BJ (cell line): ENCODE measurements around the gene ABCC1. TPM values are rescaled to one million over a fixed set of nuclear protein-coding genes. Genes with fewer than 3 reads are reported as not detected.

Experiments used
- CTCF ChIA-PET: fragments of 350-600 bp; formaldehyde crosslinking; extraction: SDS; loops from one replicate; lab custom pipeline; 2021; ENCODE audit warnings: antibody characterized with exemption, inconsistent platforms; lab: Yijun Ruan, JAX
- POLR2A ChIA-PET: fragments of 300-600 bp; sonication (Branson Sonifier 250); formaldehyde crosslinking; extraction: SDS; loops from one replicate; lab custom pipeline; 2021; ENCODE audit warnings: antibody characterized with exemption; lab: Charles Lee
- DNase-seq: peaks from one replicate; pipeline ENCODE4 v3.0.0-alpha.2; 2011; ENCODE audit warnings: low read depth
- H3K27me3 ChIP-seq: 2 replicates; pipeline ENCODE4 v1.6.0; 2011; ENCODE audit warnings: low read length; ENCODE audit not compliant: control insufficient read depth, insufficient read depth
- H3K36me3 ChIP-seq: 2 replicates; pipeline ENCODE4 v1.5.1; 2011; ENCODE audit warnings: low read length; ENCODE audit not compliant: control insufficient read depth, insufficient read depth
- H3K4me3 ChIP-seq: 2 replicates; pipeline ENCODE4 v1.5.1; 2011; ENCODE audit warnings: low read depth, mild to moderate bottlenecking, control low read depth, low read length
- polyA plus RNA-seq: library from polyadenylated mRNA; depleted of rRNA; stranded (reverse); fragments of >200 nt; gene quantifications from 2 replicates; pipeline ENCODE4 v1.2.3, GENCODE V29; 2011
- TF ChIP-seq, protein P1 (sequence below): IDR thresholded peaks from 2 replicates; pipeline ENCODE4 v1.5.1; 2011; ENCODE audit warnings: low read depth, mild to moderate bottlenecking, control low read depth, inconsistent platforms, low read length, moderate library complexity; ENCODE audit not compliant: insufficient read depth

Gene ABCC1
- polyA plus RNA-seq, 1 experiment: 27.3 TPM

- H3K4me3 ChIP-seq: no peak overlapping the region
- ChIA-PET CTCF (no interaction called here), POLR2A (no interaction called here)
- no peaks in the 10 kb centered on the region for H3K27me3 ChIP-seq
- peaks cover 10% of the 10 kb centered on the region for H3K36me3 ChIP-seq
- TF ChIP-seq, protein P1, sequence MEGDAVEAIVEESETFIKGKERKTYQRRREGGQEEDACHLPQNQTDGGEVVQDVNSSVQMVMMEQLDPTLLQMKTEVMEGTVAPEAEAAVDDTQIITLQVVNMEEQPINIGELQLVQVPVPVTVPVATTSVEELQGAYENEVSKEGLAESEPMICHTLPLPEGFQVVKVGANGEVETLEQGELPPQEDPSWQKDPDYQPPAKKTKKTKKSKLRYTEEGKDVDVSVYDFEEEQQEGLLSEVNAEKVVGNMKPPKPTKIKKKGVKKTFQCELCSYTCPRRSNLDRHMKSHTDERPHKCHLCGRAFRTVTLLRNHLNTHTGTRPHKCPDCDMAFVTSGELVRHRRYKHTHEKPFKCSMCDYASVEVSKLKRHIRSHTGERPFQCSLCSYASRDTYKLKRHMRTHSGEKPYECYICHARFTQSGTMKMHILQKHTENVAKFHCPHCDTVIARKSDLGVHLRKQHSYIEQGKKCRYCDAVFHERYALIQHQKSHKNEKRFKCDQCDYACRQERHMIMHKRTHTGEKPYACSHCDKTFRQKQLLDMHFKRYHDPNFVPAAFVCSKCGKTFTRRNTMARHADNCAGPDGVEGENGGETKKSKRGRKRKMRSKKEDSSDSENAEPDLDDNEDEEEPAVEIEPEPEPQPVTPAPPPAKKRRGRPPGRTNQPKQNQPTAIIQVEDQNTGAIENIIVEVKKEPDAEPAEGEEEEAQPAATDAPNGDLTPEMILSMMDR: no peak
- DNase-seq: no peak
These were observed 70.9 kb downstream of the ABCC1 start for GRCh38 chr16:16020291-16020690.

DNA sequence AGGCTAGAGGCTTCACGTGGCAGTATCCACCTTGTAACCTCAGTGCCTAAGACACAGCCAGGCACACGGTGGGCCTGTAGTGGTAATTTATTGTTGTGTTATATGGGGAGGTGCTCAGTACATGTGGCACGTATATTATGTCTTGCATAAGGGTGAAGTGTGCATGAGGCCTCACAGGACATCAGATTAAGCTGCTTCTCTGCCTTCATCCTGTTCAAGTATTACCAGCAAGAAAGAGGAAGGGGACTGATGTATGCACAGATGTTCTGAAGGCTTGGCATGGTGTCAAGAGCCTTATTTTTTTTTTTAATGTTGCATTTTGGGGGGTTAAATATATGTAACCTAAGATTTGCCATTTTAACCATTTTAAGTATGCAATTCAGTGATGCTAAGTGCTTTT, 71.6 kb downstream of the ABCC1 start:
- TF ChIP-seq, protein P1: no peak
- CTCF ChIA-PET: interaction anchor here (1.2 to 3.4 kb wide), 2 partner anchors 55 to 147 kb away, joined by 3 to 13 read pairs; no protein-coding TSS in a partner anchor
- Histone ChIP-seq H3K27me3 (no peaks in the 10 kb centered on the region), H3K36me3 (peaks cover 10% of the 10 kb centered on the region), H3K4me3 (no peak overlapping the region)
- no peak for DNase-seq
- POLR2A ChIA-PET: no interaction called here

DNA sequence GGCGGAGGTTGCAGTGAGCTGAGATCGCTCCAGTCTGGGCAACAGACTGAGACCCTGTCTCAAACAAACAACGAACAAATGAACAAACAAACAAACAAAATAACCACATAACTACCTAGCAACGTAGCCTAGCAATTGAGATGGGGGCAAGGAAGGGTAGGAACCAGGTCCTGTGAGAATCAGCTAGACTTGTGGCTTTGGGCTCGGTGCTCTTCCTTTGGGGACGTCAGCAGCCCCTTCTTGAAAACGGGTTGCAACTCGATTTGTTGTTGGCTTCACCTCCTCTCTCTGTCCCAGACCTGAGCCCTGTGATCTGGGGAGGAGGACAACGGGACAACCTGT, 72.2 kb downstream of the ABCC1 start:
- TF ChIP-seq, protein P1: no peak
- ChIA-PET CTCF (interaction anchor here (0.8 to 3.4 kb wide), 4 partner anchors 26 to 148 kb away, joined by 3 to 13 read pairs (median 3); no protein-coding TSS in a partner anchor), POLR2A (interaction anchor here (0.6 kb wide), 2 partner anchors 17 to 152 kb away, joined by 4 to 10 read pairs; no protein-coding TSS in a partner anchor)
- H3K4me3 ChIP-seq: no peak overlapping the region
- peaks cover 9% of the 10 kb centered on the region for H3K36me3 ChIP-seq
- no peaks in the 10 kb centered on the region for H3K27me3 ChIP-seq
- no peak for DNase-seq

DNA sequence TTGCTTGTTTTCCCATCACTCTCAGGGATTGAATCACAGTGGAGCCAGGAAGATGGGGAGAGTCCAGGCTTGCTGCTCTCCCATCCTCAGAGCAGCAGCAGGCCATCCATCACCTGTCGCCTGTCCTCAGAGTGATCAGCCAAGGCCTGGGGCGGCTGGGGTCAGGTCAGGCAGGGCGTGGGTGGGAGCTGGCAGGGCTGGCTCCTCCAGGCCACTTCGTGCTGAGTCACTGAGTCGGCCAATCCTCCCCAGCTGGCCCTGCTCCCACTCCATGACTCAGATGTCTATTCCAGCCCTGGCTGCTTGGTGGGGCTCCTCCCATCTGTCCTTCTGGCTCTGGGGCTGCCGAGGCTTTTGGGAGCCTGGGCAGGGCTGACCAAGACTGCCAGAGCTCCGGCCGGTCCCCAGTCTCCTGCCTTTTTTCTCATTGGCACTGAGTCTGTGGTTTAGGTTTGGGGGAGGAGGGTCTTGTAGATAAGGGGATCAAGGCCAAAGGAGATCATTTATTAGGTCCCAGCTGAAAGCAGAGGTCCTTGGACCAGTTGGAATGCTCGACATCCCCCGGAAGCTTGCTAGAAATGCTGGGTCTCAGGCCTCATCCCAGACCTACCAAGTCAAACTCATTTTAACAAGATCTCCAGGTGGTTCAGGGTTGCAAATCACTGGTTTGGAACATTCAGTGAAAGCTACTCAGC, 72.7 kb downstream of the ABCC1 start:
- Histone ChIP-seq H3K27me3 (no peaks in the 10 kb centered on the region), H3K36me3 (peaks cover 9% of the 10 kb centered on the region), H3K4me3 (no peak overlapping the region)
- ChIA-PET CTCF (interaction anchor here (0.8 to 3.4 kb wide), 5 partner anchors 15 to 149 kb away, joined by 3 to 13 read pairs (median 3); no protein-coding TSS in a partner anchor), POLR2A (interaction anchor here (0.6 kb wide), 2 partner anchors 17 to 153 kb away, joined by 4 to 10 read pairs; no protein-coding TSS in a partner anchor)
- TF ChIP-seq, protein P1: no peak
- DNase-seq: peak; percentile 85

DNA sequence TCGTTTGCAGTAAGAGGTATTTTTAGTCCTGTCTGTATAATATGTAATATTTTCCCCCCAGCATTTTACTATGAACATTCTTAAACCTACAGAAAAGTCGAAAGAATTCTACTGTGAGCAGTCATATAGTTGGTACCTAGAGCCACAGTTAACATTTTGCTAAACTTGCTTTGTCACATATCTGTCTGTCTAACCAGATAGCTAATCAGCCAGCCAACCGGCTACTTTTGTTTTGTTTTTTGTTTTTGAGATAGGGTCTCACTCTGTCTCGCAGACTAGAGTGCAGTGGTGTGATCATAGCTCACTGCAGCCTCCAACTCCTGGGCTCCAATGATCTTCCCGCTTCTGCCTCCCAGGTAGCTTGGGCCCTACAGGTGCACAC, 73.3 kb downstream of the ABCC1 start:
- POLR2A ChIA-PET: no interaction called here
- Histone ChIP-seq H3K36me3 (peaks cover 8% of the 10 kb centered on the region), H3K4me3 (no peak overlapping the region), H3K27me3 (no peaks in the 10 kb centered on the region)
- CTCF ChIA-PET: interaction anchor here (0.8 to 3.4 kb wide), 3 partner anchors 14 to 149 kb away, joined by 3 to 13 read pairs (median 3); no protein-coding TSS in a partner anchor
- DNase-seq: no peak
- TF ChIP-seq, protein P1: no peak
